ENCODE measurements around the gene ORAI3.
A peak's percentile ranks its signal among the peaks of the same experiment; 100 is the strongest.
"Not testable (repeated sequence)": the region's sequence is repeated elsewhere in the genome, so short reads cannot be mapped to it uniquely, and the experiment has no call there.

ORAI3 gene

DNA sequence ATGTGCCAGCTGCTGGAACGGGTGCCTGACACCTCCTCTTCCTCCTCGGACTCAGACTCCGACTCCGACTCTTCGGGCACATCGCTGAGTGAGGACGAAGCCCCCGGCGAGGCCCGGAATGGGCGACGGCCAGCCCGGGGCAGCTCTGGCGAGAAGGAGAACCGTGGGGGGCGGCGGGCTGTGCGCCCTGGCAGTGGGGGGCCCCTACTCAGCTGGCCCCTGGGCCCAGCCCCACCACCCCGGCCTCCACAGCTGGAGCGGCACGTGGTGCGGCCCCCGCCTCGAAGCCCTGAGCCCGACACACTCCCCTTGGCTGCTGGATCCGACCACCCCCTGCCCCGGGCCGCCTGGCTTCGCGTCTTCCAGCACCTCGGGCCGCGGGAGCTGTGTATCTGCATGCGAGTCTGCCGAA, 18.7 kb upstream of the ORAI3 start:
- H3K36me3 Mint-ChIP-seq = no peaks in the 10 kb centered on the region
- no peaks in the 10 kb centered on the region for H3K9me3 Mint-ChIP-seq
- H3K27me3 Mint-ChIP-seq = no peaks in the 10 kb centered on the region
- peaks cover 9% of the 10 kb centered on the region for H3K4me1 Mint-ChIP-seq
- no peak overlapping the region for H3K4me3 Mint-ChIP-seq
- H3K27ac Mint-ChIP-seq = no peak overlapping the region

DNA sequence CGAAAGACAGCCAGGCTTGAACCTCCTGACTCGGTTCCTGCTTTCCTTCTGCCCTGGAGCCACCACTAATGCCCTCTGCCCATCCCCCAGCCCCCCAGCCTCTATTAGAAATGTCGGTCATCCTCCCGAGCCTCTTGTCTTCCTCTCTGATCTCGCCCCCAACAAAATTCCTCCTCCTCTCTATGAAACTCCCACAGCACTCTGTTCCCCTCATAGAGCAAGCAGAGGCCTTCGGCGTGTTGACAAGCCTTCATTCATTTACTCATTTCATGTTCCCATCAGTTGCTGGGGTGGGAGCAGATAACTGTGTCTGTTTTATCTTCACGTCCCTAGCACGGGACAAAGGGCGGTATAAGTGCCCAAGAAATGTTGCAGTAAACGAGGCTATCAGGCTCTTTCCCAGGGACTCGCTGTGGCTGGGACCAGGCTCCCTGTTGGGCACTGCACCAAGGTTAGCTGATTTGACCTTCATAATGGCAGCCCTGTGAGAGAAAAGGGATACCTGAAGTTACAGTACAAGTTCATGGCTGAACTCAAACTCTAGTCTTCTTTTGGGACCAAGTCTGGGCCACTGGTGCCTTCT, 17.7 kb upstream of the ORAI3 start:
- Mint-ChIP-seq H3K27me3 (no peaks in the 10 kb centered on the region), H3K4me3 (no peak overlapping the region), H3K9me3 (no peaks in the 10 kb centered on the region), H3K4me1 (peaks cover 11% of the 10 kb centered on the region), H3K27ac (no peak overlapping the region), H3K36me3 (no peaks in the 10 kb centered on the region)

DNA sequence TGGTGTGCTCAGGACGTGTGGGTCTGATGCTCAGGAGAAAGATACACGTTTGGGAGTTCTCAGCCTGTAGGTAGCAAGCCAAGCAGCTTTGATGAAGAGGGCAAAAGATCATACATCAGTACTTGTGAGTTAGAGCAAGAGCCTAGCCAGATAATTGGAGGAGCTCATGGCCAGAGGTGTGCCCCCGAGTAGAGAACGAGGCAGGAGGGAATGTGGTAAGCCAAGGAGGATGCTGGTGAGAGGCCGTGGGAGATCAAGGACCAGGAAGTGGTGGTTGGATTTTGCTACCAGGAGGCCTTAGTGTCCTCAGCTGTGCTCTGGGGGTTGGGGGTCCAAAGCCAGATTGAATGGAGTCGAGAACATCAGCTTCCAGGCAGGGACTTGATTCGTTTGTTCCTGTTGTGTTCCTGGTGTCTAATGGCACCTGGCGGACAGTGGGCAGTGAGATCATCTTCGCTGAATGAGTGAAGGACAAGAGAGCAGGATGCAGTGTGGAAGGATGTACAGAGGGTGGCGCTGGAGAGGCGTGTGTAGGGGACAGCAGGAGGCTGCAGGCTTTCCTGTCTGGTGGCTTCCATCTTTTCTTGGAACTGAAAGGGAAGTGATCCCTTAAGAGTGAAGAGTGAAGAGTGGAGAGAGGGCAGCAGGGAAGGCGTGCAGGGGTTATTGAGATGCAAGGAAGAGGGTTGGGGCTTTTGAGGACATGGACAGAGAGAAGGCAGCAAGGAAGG, 13.9 kb upstream of the ORAI3 start:
- H3K27me3 Mint-ChIP-seq = no peaks in the 10 kb centered on the region
- H3K9me3 Mint-ChIP-seq = no peaks in the 10 kb centered on the region
- H3K4me3 Mint-ChIP-seq = no peak overlapping the region
- H3K36me3 Mint-ChIP-seq = no peaks in the 10 kb centered on the region
- peaks cover 11% of the 10 kb centered on the region for H3K4me1 Mint-ChIP-seq
- no peak overlapping the region for H3K27ac Mint-ChIP-seq

DNA sequence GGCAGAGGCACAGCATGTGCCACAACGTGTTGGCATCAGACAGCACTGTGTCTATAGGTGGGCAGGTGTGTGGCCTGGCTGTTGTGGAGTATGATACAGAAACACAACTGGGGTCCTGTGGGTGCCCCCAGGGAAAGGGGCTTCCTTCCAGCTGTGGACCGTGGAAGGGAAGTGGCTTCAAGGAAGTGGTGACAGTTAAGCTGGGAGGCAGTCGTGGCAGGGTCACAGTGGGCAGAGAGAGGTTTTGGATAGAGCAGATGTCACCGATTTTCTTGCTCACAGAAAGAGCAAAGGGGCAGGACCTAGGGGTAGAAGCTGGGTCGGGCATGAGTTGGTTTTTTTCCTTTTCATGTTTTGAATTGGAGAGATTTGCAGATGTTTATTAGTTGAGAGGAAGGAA, 11.2 kb upstream of the ORAI3 start:
- Mint-ChIP-seq H3K27me3 (no peaks in the 10 kb centered on the region), H3K36me3 (no peaks in the 10 kb centered on the region), H3K9me3 (no peaks in the 10 kb centered on the region), H3K27ac (no peak overlapping the region), H3K4me1 (peaks cover 27% of the 10 kb centered on the region), H3K4me3 (no peak overlapping the region)

DNA sequence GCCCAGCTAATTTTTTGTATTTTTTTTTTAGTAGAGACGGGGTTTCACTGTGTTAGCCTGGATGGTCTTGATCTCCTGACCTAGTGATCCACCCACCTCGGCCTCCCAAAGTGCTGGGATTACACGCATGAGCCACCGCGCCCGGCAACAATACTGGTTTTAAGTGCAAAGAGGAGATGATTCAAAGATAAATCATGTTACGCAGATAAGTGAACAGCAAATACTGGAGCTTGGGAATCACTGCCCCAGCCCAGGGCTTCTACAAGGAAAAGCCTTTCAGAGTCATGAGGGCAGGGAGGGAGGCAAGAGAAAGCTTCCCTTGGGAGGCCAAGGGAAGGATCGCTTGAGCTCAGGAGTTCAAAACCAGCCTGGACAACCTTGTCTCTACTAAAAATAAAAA, 9.3 kb upstream of the ORAI3 start:
- H3K9me3 Mint-ChIP-seq, H3K4me3 Mint-ChIP-seq, H3K27ac Mint-ChIP-seq, H3K27me3 Mint-ChIP-seq, H3K36me3 Mint-ChIP-seq: not testable (repeated sequence)
- peaks cover 28% of the 10 kb centered on the region for H3K4me1 Mint-ChIP-seq

DNA sequence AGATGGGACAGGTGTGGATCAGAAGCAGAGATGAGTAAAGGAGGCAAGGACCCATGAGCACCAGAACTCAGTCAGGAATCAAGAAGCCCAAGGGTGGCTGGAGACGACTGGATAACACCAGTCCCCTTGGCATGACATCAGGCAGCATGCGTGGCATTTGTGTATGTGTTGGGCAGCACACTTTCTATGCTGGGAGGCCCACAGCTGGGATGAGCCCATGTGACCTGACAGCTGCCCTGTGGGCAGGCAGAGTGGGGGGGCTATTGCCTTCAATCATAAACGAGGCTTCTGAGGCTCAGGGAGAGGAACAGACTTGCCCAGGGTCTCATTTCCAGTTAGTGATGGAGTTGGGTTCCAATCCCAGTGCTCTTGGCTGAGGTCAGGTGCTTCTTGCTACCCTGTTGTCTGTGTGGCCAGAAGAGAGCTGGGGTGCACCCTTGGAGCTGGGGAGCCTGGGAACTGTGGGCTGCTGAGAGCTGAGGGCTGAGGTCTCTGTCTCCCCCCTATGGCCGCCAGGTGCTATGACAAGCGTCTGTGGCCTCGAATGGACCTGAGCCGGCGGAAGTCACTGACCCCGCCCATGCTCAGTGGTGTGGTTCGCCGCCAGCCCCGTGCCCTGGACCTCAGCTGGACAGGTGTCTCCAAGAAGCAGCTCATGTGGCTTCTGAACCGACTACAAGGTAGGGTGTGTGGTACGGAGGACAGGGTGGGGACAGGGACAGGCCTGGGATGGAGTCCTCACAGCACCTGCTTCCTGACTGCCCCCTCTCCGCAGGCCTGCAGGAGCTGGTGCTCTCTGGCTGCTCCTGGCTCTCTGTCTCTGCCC, 7.1 kb upstream of the ORAI3 start:
- Mint-ChIP-seq H3K4me3 (no peak overlapping the region), H3K4me1 (peaks cover 22% of the 10 kb centered on the region), H3K9me3 (no peaks in the 10 kb centered on the region), H3K27ac (no peak overlapping the region), H3K27me3 (no peaks in the 10 kb centered on the region), H3K36me3 (peaks cover 9% of the 10 kb centered on the region)

DNA sequence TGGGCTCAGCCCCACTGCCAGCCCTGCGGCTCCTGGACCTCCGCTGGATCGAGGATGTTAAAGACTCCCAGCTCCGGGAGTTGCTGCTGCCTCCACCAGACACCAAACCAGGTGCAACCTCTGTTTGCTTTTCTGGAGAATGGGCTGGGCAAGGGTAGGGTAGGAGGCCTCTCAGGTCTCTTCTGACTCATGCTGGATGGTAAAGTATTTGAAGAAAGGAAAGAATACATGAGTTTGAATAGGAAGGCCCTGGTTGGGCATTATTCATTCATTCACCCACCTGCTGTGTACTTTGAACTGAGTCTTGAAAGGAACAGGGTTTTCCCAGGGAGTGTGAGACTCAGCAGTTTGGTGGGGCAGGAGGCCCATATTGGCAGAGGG, 6.5 kb upstream of the ORAI3 start:
- no peak overlapping the region for H3K27ac Mint-ChIP-seq
- H3K9me3 Mint-ChIP-seq = no peaks in the 10 kb centered on the region
- H3K4me3 Mint-ChIP-seq = no peak overlapping the region
- H3K4me1 Mint-ChIP-seq = peaks cover 22% of the 10 kb centered on the region
- H3K27me3 Mint-ChIP-seq = no peaks in the 10 kb centered on the region
- H3K36me3 Mint-ChIP-seq = peaks cover 9% of the 10 kb centered on the region

DNA sequence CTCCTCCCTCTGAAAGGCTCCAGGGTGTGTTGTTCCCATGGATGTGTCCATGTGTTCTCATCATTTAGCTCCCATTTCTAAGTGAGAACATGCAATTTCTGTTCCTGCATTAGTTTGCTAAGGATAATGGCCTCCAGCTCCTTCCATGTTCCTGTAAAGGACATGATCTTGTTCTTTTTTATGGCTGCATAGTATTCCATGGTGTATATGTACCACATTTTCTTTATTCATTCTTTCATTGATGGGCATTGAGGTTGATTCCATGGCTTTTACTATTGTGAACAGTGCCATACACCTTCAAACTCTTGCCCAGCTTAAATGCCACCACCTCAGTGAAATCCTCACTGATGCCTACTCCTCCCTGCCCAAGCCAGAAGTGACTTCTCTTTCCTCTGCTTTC, 4.5 kb upstream of the ORAI3 start:
- H3K9me3 Mint-ChIP-seq = no peaks in the 10 kb centered on the region
- H3K36me3 Mint-ChIP-seq = peaks cover 9% of the 10 kb centered on the region
- H3K27ac Mint-ChIP-seq = peak overlapping the region; percentile 25
- no peaks in the 10 kb centered on the region for H3K27me3 Mint-ChIP-seq
- H3K4me3 Mint-ChIP-seq = no peak overlapping the region
- H3K4me1 Mint-ChIP-seq = peaks cover 22% of the 10 kb centered on the region

DNA sequence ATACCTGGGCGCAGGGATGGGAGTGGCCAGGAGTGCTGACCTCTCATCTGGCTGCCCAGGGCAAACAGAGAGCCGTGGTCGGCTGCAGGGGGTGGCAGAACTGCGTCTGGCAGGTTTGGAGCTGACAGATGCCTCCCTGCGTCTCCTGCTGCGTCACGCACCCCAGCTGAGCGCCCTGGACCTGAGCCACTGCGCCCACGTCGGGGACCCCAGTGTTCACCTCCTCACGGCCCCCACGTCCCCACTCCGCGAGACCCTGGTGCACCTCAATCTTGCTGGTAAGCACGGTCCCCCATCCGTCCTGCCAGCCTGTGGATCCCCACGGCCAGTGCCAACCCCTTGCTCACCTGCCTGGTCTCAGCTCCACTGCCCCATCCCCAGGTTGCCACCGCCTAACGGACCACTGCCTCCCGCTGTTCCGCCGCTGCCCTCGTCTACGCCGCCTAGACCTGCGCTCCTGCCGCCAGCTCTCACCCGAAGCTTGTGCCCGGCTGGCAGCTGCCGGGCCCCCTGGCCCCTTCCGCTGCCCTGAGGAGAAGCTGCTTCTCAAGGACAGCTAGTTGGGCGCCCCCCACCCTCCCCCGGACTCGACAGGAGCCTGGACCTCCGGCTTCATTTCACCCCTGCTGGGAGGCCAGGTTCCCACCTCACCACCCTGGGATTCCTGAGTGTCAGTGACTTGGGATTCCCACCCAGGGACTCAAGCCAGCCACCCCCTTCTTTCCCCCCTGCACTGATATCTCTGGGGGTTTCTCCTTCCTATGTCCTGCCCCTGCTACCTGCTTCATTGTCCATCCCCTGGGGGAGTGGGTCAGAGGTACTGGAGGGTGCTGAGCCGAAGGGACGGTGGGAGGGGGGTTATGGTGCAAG, 2.0 kb upstream of the ORAI3 start:
- H3K4me1 Mint-ChIP-seq = peaks cover 26% of the 10 kb centered on the region
- H3K27ac Mint-ChIP-seq = no peak overlapping the region
- no peak overlapping the region for H3K4me3 Mint-ChIP-seq
- peaks cover 9% of the 10 kb centered on the region for H3K36me3 Mint-ChIP-seq
- H3K27me3 Mint-ChIP-seq = no peaks in the 10 kb centered on the region
- H3K9me3 Mint-ChIP-seq = no peaks in the 10 kb centered on the region

DNA sequence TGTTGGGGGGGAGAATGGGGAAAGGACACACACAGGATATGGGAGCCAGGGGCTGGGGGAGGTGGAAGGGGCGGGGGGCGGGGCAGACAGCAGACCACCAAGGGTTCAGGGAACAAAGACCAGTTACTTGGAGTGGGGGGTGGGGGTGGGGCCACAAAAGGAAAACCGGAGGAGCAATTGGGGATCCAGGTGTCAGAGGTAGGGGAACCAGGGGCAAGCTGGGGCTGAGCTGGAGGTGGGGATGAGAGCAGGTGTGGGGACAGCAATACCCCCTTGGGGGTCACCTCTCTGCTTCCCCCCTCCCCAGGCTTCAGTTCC, 1.4 kb upstream of the ORAI3 start:
- Mint-ChIP-seq H3K27me3 (no peaks in the 10 kb centered on the region), H3K4me1 (peaks cover 20% of the 10 kb centered on the region), H3K4me3 (no peak overlapping the region), H3K36me3 (peaks cover 9% of the 10 kb centered on the region), H3K27ac (no peak overlapping the region), H3K9me3 (no peaks in the 10 kb centered on the region)

DNA sequence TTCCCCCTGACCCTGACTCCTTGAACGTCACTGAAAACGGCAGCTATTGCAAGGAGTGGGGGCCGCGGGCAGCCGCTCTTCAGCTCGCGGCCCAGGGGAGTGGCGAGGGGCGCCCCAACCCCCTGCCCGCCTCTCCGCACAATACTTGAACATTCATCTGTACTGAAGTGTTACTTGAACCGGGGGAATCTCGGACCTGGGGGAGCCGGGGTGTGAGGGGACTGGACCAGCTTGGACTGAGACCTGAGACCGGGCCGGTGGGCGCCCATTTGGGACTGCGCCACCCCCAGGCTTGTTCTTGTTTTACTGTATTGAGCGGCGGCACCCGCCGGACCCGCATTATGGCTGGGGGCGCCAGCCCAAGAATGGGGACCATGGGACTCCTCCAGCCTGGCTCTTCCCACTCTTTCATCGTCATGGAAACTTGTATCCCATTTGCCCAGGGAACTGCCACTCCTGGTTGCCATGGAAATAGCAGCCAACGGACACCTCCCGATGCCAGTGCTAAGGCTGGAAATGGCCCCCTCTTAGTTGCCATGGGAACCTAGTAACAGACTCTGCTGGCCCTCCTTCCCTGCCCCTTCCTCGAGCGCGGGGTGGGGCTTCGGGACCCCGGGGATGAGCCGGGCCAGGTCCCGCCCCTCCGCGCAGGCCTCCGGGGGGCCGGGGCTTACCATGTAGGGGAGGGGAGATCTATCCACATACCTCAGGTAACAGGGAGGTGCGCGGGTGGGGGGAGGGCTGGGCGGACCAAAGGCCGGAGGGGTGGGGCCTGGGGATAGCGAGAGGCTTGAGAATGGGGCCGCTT, 805 bp upstream of the ORAI3 start:
- Mint-ChIP-seq H3K4me1 (peaks cover 15% of the 10 kb centered on the region), H3K36me3 (peaks cover 9% of the 10 kb centered on the region), H3K27ac (no peak overlapping the region), H3K27me3 (no peaks in the 10 kb centered on the region), H3K4me3 (peak overlapping the region; percentile 7), H3K9me3 (no peaks in the 10 kb centered on the region)

DNA sequence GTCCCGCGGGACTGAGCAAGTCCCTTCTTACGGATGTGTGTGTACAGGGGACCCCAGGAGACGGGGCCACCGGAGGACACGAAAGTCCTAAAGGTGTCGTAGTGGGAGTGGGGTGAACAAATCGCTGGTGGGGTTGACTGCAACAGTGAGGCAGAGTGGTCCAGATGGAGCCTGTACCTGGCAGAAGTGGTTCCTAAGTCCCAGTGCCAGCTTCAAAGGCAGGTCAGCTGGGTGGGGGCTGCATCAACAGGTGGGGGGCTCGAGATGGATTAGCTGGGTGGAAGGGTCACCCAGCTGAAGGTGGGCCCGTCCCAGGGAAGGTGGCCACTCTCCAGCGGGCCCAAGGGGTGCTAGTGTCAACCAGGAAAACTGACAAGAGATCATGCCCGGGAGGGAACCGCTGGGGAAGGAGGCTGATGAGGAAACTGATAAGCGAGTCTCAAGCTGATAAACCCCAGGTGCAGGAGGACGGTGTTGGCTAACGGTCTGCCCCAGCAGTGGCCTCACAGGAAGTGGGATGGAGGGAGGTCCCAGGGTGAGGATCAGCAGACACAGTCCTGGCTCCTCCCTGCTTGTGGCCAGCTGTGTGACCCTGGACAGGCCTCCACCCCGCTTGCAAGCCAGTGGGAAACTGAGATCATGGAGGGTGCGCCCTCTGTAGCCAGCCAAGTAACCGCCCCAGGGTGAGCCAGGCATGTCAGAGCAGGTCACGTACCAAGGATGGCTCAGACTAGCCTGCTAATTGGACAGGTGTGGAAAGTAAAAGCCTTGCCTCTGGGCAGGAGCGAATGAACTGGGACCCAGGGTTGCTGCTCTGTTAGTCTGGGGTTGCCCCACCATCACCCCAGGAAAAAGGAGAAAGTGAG, 1.0 kb downstream of the ORAI3 start:
- Mint-ChIP-seq H3K4me1 (peaks cover 20% of the 10 kb centered on the region), H3K36me3 (peaks cover 2% of the 10 kb centered on the region), H3K27ac (no peak overlapping the region), H3K4me3 (peak overlapping the region; percentile 82), H3K9me3 (no peaks in the 10 kb centered on the region), H3K27me3 (no peaks in the 10 kb centered on the region)

DNA sequence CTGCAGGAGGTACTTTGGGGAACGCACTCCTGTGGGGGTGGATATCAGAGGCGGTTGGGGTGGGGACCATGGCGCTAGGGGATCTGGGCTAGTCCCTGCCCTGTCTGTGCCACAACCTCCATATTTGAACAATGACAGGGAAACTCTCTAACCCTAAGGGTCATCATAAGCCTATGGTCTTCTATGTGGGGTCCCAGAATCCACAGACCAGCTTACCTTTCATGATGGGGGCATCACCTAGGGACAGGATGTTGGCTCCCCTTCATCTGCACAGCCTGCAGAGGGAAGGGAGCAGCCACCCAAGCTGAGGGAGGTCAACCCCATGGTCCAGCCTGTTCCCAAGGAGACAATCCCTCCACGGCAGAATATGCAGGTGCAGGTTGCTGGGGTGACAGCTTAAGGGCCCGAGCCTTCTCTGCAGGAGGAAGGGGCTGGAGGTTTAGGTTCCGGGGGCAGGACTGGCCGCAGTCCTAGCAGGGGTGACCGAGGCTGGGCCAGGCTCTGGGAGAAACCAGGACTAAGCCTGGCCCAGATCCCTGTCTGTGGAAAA, 1.7 kb downstream of the ORAI3 start:
- Mint-ChIP-seq H3K36me3 (peaks cover 2% of the 10 kb centered on the region), H3K4me3 (peak overlapping the region; percentile 82), H3K27ac (no peak overlapping the region), H3K9me3 (no peaks in the 10 kb centered on the region), H3K27me3 (no peaks in the 10 kb centered on the region), H3K4me1 (peaks cover 20% of the 10 kb centered on the region)

DNA sequence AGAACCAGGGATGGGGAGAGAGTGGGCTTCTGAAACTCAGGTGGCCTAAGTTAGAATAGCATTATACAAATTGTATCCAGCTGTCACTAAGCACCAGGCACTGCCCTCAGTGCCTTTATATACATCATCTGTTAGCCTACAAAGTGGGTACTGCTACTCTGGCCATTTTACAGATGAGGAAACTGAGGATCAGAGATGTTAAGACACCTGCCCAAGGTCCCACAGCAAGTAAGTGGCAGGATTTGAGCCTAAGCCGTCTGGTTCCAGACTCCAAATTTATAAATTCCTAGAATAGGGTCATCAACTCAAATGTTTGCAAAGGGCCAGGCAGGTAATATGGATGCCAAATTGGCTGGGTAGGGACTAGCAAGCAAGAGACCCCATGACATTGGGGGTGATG, 2.3 kb downstream of the ORAI3 start:
- Mint-ChIP-seq H3K9me3 (no peaks in the 10 kb centered on the region), H3K36me3 (no peaks in the 10 kb centered on the region), H3K4me3 (no peak overlapping the region), H3K4me1 (peaks cover 23% of the 10 kb centered on the region), H3K27ac (no peak overlapping the region), H3K27me3 (no peaks in the 10 kb centered on the region)
